ENCODE results near the gene SUPT7L. TPM values are rescaled to one million over a fixed set of nuclear protein-coding genes. Genes with fewer than 3 reads are reported as not detected.

The SUPT7L gene, protein sequence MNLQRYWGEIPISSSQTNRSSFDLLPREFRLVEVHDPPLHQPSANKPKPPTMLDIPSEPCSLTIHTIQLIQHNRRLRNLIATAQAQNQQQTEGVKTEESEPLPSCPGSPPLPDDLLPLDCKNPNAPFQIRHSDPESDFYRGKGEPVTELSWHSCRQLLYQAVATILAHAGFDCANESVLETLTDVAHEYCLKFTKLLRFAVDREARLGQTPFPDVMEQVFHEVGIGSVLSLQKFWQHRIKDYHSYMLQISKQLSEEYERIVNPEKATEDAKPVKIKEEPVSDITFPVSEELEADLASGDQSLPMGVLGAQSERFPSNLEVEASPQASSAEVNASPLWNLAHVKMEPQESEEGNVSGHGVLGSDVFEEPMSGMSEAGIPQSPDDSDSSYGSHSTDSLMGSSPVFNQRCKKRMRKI
- total RNA-seq, result 70.0 TPM

DNA sequence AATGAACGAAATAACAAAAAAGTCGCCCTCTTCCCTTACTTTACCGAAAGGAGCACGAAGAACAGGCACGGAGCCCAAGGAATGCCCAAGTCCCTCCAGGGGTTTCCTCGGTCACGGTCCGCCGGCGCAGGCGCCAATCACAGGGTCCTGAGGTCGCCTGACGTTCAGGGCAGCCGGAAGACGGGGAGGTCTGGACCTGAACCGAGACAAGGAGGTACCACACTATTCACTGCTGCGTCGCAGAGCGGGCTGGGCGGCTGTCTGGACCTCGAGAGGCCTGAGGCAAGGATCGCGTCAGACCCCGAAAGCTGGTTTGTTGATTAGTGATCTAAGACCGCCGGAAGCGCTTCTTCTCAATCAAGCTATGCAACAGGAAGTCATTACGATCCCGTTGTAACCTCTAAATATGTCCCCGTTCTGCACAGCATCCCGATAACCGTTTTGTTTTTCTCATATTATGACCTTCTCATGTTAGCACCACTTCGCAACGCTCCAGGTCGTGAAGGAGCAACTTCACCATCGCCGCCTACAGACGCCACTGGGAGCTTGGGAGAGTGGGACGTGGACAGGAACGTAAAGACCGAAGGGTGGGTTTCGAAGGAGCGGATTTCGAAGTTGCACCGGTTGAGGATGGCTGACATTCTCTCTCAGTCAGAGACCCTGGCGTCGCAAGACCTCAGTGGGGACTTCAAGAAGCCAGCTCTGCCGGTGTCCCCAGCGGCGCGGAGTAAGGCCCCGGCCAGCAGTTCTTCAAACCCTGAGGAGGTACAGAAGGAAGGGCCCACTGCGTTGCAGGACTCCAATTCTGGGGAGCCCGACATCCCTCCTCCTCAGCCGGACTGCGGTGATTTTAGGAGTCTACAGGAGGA, at the start of gene SUPT7L, which contains the start of gene SLC4A1AP:
Gene SUPT7L, minus strand, starts transcription at position 330 of the 869 bp plus-strand sequence. CDS start 1,422 bp downstream, outside the sequence.
Gene SLC4A1AP, plus strand, starts transcription at position 605 of the 869 bp plus-strand sequence. Its CDS starts 26 bp downstream, at position 631.
- DNase-seq (ENCODE audit: low read depth in 2 of 3, low spot score in 2 of 3), result peak; percentile 83 to 88 (median 87)

DNA sequence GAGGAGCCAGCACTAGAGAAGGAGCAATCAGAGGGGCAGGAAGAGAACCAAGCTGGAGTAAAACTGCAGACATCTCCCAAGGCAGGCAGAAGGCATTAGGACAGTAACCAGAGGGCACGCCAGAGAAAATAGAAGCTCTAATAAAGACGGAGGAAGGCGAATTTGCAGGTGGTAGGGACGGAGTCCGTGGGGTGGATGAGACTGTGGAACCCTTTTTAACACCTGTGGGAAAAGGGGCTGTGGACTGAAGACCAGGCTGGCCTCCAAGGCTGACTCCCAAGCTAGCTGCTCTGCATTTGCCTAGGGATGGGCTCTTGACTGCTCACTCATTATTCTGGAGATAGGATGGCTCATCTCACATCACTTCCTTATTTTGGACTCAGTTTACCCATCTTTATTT, 49.8 kb upstream of the SUPT7L start:
- DNase-seq (ENCODE audit: low read depth in 2 of 3, low spot score in 2 of 3), result no peak

DNA sequence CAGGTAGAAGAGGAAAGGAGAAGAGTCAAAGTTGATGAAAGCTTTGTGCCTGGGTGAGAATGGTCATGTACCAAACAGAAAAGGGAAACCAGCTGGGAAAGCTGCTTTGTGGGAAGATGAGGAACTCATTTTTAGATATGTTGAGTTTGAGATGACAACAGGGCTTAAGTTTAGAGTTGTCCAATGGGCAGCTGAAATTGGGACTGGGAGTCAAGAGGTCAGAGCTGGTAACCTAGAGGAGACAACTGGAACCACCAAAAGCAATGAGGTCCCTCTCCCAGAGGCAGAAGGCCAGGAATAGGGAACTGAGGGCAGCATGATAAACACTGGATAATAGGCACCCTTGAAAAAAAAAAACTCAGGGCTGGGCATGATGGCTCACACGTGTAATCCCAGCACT, 49.1 kb upstream of the SUPT7L start:
- no peak for DNase-seq (ENCODE audit: low read depth in 2 of 3, low spot score in 2 of 3)

DNA sequence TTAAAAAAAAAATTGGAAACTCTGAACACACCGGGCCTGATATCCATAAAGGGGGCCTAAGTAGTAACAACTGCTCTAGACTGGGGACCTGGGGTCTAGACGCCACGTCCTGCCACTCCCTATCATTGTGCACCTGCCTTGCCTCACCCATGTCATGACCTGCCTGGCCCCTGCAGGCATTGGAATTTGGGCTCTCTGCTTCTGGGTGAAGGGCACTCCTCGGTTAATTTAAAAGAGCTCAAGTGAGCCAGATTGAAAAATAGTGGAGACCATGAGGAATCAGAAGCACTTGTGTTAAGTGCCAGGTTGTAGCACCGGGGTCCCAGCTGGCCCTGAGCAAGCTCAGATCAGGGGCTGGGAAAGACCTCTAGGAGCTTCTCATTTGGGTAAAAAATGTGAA, 48.4 kb upstream of the SUPT7L start:
- no peak for DNase-seq (ENCODE audit: low read depth in 2 of 3, low spot score in 2 of 3)

DNA sequence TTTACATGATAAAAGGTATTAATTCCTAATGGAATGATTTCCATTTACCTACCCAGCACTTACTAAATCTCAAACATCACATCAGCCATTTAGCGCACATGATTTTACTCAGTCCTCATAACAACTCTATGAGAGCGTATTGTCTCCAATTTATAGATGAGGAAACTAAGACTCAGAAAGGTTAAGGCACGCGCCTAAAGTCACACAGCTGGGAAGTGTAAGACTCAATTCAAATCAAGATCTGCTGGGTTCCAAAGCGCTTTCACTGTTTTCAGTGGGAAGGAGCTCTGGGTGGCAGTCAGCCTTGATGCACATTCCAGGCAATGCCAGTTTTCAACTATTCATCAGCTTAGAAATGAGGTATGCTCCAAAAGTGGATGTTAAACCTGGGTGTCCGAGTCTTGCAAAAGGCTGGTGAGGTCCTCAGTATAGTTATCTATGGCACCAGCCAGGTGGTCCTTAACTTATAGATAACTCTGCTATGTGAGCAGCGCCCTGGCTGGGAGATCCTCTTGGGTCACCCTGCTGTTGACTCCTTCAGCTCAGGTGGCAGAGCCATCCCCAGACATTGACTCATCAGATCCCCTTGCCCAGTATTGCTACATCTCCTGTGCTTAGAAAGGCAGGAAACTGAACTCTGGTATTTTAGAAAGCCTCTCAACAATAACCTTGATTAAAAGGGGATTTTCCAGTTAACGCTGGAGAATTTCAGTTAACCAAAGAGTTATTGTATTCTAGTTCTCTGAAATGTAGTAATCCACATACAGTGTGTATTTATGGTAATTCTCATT, 47.4 kb upstream of the SUPT7L start:
- DNase-seq (ENCODE audit: low read depth in 2 of 3, low spot score in 2 of 3), result no peak

DNA sequence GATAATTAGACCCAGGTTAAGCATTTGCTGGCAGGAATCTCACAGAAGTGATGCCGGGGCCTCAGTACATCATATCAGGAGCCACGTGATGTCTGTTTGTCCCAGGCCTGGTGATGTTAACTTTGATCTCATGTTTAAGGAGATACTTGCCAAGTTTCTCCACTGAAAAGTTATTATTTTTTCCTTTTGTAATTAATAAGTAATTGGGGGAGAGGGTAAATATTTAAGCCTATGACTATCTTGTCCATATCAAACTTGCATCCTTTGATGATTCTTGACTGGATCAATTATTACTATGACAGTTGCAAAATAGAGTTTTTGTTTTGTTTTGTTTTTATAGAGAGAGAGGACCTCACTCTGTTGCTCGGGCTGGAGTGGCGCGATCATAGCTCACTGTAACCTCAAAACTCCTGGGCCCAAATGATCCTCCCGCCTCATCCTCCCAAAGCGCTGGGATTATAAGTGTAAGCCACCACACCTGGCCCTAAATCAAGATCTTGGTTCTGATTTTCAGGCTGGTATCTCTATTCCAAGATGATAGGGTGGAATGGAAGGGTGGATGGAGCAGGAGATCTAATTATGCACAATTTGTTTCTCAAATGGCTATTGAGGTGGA, 46.7 kb upstream of the SUPT7L start:
- no peak for DNase-seq (ENCODE audit: low read depth in 2 of 3, low spot score in 2 of 3)

DNA sequence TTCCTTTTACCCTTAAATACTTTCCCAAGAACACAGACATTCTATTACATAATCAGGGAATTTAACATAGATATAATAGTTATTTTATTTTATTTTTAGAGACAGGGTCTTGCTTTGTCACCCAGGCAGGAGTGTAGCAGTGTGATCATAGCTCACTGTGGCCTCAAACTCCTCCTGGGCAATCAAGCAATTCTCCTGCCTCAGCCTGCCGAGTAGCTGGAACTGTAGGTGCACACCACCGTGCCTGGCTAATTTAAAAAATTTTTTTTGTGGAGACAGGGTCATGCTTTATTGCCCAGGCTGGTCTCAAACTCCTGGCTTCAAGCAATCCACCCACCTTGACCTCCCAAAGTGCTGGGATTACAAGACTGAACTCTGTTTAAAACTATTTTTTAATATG, 45.9 kb upstream of the SUPT7L start:
- no peak for DNase-seq (ENCODE audit: low read depth in 2 of 3, low spot score in 2 of 3)

DNA sequence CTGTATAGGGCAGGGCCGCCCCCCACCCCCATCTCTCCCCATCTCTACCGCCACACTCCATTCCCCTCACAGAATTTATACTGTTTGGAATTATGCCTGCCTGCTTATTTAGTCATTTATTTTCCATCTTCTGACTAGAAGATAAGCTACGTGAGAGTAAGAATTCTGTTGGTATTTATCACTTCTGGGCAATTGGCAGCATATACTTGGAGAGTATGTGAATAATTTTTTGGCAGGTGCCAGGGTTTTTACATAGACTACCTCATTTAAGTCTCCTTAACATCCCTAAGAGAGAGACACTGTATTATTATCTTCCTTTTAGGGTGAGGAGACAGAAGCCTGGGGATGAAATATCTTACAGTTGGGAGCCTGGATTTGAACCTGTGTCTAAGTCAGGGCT, 45.3 kb upstream of the SUPT7L start:
- no peak for DNase-seq (ENCODE audit: low read depth in 2 of 3, low spot score in 2 of 3)

DNA sequence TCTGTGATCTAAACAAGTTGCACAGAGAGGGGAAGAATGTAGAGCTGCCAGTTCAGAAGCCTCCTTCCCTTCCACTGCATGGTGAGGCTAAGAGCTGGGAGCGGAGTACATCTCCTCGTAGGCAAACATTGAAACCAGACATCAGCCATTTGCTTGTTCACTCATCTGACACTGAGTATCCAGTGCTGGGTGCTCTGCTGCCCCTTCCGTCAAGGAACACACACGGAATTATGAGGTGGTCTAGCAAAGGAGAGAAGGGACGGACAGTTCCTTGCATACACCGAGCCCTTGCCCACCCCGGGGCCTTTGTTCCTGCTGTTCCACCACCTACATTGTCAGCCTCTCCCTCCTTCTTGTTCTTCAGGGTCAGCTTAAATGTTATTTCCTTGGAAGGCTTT, 44.8 kb upstream of the SUPT7L start:
- no peak for DNase-seq (ENCODE audit: low read depth in 2 of 3, low spot score in 2 of 3)

DNA sequence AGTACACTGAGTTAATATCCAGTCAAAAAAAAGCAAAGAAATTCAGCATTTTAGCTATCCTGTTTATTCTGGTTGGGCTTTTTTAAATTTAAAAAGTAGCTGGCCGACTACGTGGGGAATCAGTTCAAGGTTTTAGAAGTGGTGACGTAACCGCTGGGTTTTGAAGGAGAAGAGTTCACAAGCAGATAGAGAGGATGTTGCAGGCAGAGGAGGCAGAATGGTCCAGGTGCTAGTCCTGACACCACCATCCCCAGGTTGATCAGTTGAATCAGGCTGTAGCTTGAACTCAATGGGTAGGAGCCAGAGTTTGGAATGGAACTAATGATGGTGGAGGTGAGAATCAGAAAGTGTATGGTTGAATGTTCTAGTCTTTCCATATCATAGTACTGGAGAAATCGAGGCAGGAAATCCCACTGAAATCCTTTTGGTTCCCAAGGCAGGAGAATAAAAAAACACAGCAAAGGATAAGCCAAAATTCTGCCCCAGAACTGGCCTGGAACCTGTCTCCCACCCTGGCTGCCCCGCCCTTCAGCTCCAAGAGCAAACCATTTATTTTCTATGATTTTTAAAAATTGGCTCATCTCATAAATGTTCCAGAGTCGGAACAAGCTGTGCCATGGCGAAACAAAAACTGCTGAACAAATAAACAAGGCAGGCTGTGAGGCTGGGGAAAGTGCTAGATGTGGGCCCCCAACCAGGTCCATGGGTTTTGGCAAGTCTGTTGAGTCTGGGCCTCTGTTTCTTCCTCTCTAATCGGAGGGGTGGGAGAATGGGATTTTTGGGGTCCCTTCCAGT, 44.2 kb upstream of the SUPT7L start:
- DNase-seq (ENCODE audit: low read depth in 2 of 3, low spot score in 2 of 3), result no peak

DNA sequence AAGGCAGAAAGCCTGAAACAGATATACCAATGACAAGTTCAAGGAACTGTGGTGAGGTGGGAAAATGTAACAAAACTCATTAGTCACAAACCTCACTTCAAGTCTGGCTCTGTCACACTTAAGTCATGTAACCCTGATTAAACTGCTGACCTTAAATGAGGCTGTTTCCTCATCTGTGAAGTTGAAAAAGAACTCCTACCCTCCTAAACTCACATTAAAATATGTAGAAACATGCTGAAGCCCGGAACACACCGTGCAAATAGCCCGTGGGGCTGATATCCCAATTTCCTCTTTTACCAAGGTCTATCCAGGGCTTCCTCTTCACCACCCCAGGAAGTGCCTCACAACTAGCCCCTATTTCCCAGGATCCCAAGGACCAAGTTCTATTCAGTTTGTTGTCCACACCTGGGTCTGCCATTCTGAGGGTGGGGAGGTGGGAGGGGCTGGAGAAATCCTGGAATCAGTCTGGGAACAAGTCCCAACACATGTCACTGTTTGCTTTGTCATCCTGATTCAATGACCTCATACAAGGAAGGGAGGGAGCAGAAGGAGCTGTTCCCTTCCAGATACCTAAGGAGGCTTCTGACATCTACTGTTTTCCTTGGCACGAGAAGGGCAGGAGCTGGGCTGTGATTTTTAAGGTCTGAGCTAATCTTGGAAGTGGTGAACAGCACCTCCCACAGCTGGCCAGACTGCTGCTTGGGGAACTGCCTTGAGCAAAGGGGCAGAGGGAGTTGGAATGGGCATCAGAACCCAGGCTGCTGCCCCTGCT, 42.6 kb upstream of the SUPT7L start:
- no peak for DNase-seq (ENCODE audit: low read depth in 2 of 3, low spot score in 2 of 3)

DNA sequence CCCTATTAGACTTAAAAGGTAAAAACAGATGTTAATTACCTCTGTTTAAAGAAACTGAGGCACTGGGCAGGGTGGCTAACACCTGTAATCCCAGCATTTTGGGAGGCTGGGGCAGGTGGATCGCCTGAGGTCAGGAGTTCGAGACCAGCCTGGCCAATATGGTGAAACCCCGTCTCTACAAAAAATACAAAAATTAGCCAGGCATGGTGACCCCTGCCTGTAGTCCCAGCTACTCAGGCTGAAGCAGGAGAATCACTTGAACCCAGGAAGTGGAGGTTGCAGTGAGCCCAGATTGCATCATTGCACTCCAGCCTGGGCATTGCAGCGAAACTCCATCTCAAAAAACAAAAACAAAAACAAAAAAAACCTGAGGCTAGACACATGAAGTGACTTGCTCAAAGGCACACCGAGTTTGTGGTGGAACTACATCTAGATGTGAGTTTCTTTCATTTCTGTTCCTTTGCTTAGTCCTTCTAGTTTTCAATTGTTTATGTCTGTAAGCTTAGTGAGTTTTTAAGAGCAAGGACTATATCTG, 41.0 kb upstream of the SUPT7L start:
- no peak for DNase-seq (ENCODE audit: low read depth in 2 of 3, low spot score in 2 of 3)

DNA sequence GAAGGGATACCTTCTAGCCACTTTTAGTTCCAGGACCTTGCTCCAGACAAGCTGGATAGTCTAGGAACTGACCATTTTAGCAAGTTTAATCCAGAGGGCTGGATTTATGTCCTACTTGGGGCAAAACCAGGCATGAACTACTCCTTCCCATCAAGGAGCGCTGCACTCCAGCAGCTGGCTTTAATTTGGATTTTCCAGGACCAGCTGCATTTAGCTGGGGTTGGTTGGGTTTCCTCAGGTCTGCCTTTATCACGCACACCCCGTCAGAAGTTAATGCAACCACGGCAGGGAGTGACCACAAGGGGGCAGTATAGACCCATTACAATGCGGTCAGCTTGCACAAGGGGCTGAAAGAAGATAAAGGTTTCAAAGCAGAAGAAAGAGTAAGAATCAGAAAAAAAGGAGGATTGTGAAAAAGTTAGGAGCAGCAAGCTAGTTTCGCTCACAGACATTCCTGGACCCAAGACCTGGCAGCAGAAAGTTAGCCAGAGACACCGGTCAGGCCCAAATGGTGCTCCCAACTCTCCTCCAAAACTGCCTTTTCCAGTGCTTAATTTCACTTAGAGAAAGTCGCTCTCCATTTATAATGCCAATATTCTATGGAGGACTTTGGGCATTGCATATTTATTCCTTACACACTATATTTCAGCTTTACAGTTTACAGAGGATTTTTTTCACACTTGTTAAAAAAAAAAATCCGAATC, 40.4 kb upstream of the SUPT7L start:
- peak; percentile 74 to 89 (median 81) for DNase-seq (ENCODE audit: low read depth in 2 of 3, low spot score in 2 of 3)

DNA sequence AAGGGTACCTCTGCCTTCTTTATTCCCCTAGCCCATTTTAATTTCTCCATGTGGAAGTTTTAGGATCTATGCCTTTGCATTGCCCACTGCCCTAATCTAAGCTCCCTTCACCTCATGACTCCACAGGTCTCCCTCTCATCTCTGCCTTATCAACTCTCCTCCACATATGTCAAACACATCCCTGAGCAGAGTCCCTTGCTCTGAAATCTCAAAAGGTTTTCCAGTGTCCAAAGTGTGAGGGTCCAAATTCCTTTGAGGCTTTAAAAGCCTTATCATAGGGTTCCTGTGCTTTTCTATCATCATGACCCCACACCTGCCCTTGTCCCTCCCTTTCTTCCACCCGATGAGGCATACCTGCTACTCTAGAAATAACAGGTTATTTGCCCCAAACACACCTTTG, 38.9 kb upstream of the SUPT7L start:
- no peak for DNase-seq (ENCODE audit: low read depth in 2 of 3, low spot score in 2 of 3)

DNA sequence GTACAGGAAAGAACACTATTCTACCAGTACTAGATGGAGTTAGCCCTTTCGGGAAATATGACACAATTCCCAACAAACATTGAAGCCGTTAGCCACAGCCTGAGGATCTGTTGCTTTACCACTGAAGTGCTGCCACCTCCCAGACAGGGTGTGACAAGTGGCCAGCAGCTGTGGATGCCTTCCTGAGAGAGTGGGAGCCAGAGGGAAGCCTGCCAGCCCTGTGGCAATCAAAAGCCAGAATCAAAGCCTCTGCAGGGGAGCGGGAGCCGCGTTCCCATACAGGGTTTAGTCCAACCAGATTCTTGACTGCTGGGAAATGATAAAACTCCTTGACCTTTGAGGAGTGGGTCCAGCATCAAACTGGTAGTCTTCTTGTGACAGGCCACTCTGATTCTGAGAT, 38.3 kb upstream of the SUPT7L start:
- no peak for DNase-seq (ENCODE audit: low read depth in 2 of 3, low spot score in 2 of 3)

DNA sequence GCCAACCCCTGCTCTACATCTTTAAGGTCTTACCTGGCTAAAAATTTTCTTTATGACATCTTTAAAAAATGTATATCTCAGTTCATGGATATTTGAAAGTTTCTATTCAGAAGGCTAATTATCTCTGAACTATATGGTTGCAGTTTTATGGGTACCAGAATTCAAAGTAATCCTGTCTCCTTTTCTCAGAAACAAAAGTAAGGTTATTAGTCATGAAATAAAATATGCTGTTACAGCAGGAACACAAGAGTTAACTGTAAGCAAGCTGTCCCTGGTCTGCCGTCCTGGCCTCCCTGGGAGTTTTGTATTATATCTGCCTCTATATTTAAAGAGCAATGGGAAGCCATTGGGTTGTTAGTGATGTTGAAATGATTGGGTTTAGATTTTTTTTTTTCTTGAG, 34.2 kb upstream of the SUPT7L start:
- DNase-seq (ENCODE audit: low read depth in 2 of 3, low spot score in 2 of 3), result no peak

DNA sequence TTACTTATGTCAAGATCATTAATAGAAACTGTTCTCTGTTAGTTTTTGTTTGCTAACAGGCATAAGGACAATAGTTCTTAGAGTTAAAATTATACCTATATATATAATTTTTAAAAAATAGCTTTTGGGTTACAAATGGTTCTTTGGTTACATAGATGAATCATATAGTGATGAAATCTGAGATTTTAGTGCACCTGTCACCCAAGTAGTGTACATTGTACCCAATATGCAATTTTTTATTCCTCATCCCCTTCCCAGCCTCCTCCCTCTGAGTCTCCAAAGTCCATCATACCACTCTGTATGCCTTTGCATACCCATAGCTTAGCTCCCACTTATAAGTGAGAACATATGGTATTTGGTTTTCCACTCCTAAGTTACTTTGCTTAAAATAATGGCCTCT, 26.6 kb upstream of the SUPT7L start:
- DNase-seq (ENCODE audit: low read depth in 2 of 3, low spot score in 2 of 3), result no peak

DNA sequence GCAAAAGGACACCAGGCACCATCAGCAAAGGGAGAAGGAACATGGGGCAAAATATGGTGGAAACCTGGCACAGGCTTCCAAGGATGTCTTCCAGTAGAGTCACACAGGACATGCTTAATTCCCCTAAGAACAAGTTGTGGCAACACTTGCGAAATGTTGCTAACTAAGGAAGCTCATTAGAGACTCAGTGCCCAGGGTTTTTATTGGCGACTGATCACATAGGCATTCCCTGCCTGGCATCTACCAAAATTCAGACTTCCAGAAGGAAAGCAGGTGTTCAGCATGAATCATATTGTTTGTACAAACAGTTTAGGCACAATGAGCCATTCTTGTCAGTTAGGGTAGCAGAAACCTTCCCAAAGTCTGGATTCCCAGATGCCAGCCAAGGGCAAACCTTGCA, 26.0 kb upstream of the SUPT7L start:
- no peak for DNase-seq (ENCODE audit: low read depth in 2 of 3, low spot score in 2 of 3)
